ENCODE data around the gene PAN3. TPM values are rescaled to one million over a fixed set of nuclear protein-coding genes. Genes with fewer than 3 reads are reported as not detected.

The PAN3 gene
- total RNA-seq, 2 donors from 2014 or later: 19.4 to 35.4 TPM

DNA sequence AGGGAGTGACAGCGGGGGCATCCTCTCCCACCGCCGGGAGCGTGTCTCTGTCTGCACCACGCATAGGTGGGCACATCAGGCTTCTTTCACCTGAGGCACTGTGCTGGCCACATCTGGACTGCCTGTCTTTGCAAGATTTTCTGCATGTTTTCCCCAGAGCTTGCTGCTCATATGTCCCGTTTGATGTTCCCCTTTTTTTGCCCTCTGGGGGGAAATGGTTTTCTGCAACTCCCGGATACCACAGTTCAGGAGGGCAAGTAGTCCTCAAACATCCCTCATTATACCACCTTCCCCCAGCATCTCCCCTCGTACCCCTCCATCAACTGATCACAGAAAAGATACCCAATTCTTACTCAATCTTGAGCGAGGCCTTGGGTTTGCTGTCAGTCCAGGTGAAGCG, 168.0 kb downstream of the PAN3 start:
- no peaks in the 10 kb centered on the region for H3K9me3 Mint-ChIP-seq
- no peak overlapping the region for H3K27ac Mint-ChIP-seq
- no peaks in the 10 kb centered on the region for H3K36me3 Mint-ChIP-seq
- ATAC-seq (no peak), DNase-seq (ENCODE audit: low spot score in 2 of 2) (no peak)

DNA sequence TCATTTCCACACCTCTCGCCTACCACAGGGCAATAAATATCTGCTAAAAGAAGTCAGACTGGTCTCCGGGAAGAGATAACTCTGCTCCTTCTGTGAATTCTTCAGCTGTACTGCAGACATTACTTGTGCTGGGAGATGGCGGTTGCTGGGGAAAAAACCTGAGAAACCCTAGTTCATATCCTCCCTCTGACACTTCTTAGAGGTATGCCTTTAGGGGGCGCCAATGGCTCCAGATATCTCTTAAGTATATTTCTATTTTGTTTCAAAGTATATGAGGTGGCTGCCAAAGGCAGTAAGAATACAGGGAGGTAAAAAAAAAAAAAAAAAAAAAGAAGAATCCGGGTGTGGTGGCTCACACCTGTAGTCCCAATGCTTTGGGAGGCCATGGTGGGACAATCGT, 175.2 kb downstream of the PAN3 start:
- ATAC-seq (no peak), DNase-seq (ENCODE audit: low spot score in 2 of 2) (peak in 1 of 2 donors; percentile 10)
- Mint-ChIP-seq H3K27ac (no peak overlapping the region), H3K9me3 (no peaks in the 10 kb centered on the region), H3K36me3 (no peaks in the 10 kb centered on the region)

DNA sequence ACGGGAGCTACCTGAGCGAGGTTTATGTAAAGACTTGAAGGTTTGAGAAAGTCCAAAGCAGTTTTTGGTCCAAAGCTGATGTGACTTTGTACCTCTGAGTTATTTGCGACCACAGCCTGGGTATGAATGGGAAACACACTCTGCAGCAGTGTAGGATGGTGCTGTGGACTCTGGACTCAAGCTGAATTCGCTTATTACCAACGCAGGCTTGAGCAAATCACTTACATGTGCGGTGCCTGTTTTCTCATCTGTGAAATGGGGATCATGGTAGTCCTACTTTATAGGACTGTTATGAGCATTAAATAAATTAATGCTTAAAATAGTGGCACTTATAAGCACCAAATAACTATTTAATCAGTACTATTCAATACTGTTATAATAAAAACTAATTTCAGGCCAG, 176.5 kb downstream of the PAN3 start:
- Mint-ChIP-seq H3K9me3 (no peaks in the 10 kb centered on the region), H3K27ac (no peak overlapping the region), H3K36me3 (no peaks in the 10 kb centered on the region)
- DNase-seq (ENCODE audit: low spot score in 2 of 2): no peak
- no peak for ATAC-seq

DNA sequence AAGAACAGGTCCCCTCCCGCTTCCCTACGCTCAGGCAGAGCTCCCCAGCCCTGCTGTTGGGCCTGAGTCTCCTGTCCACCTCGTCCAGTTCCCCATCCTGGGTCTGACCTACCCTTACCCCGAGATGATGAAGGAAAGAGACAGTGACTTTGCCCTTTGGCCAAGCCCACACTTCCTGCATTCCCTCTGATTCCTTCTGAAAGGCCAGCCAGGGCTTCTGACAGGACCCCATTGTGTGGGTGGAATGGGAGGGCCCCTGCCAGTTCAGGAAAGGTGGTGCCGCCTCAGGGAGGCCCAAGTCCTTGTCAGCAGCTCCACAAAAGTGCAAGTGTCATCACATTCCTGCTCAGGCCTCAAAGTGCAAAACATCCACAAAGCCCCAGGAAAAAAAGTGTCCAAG, 177.8 kb downstream of the PAN3 start:
- H3K9me3 Mint-ChIP-seq: no peaks in the 10 kb centered on the region
- no peak for ATAC-seq
- no peak overlapping the region for H3K27ac Mint-ChIP-seq
- DNase-seq (ENCODE audit: low spot score in 2 of 2): no peak
- no peaks in the 10 kb centered on the region for H3K36me3 Mint-ChIP-seq

DNA sequence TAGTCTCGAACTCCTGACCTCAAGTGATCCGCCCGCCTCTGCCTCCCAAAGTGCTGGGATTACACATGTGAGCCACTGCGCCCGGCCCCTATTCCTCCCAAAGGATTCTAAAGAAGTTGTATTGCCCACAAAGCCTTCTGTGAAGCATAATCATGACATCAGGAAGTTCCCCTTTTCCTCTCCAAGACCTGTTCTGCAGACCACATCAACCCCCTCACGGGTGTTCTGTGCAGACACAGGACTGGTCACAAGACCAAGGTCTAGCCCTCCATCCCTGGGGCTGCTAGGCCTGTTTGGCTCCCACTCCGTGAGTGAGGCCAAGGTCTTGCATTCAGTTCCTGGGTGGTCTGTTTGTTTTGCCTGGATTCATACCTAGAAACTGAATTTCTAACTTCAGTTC, 178.5 kb downstream of the PAN3 start:
- H3K27ac Mint-ChIP-seq: no peak overlapping the region
- ATAC-seq (no peak), DNase-seq (ENCODE audit: low spot score in 2 of 2) (no peak)
- H3K9me3 Mint-ChIP-seq: no peaks in the 10 kb centered on the region
- no peaks in the 10 kb centered on the region for H3K36me3 Mint-ChIP-seq

DNA sequence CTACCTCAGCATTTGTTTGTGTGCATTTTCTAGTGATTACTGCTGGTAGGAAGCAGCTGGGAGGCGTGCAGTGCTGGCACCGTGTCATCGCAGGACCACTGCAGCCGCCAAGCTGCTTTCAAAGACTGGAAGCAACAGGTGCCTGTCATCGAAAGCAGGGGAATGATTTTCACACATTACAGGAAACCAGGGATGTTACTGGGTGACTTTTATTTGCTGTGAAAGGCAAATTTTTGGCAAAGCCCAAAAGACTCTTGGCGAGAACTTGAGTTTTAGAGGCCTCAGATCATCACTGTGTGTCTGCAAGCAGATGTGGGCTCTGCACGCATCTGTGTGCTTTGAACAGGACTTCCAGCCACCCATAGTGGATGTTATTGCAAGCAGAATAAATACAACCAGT, 180.2 kb downstream of the PAN3 start:
- Mint-ChIP-seq H3K9me3 (no peaks in the 10 kb centered on the region), H3K27ac (no peak overlapping the region), H3K36me3 (no peaks in the 10 kb centered on the region)
- ATAC-seq (no peak), DNase-seq (ENCODE audit: low spot score in 2 of 2) (no peak)

DNA sequence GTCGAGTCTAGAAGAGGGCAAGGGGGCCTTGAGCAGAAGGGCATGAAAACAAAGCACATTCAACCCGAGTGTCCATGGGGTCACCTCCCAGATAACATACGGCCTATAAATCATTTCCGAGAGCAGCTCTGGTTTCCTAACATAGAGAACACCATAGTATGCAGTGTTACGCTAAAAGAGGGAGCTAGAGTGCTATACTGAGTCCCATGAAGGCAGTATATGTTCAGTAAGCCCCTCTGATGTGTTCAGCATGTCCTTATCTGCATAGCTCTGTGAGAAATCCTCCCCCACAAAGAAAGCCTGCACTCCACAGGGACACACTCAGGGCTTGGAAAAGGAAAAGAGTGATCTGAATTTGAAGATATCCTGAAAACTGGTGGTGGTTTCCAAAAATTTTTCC, 181.2 kb downstream of the PAN3 start:
- H3K9me3 Mint-ChIP-seq: no peaks in the 10 kb centered on the region
- ATAC-seq (no peak), DNase-seq (ENCODE audit: low spot score in 2 of 2) (no peak)
- peak overlapping the region in 1 of 2 donors; percentile 11 for H3K27ac Mint-ChIP-seq
- no peaks in the 10 kb centered on the region for H3K36me3 Mint-ChIP-seq

DNA sequence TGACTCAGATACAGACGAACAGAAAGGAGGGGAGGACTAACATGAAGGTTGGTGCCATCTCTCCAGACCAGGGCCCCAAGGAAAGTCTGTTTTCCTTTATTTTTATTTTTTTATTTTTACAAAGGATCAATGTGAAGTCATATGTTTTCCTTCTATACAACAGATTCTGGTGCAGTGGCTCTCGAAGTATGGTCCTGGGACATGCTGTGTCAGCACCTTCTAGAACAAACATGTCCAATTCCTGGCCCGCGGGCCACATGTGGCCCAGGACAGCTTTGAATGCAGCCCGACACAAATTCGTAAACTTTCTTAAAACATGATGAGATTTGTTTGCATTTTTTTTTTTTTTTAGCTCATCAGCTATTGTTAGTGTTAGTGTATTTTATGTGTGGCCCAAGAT, 181.9 kb downstream of the PAN3 start:
- Mint-ChIP-seq H3K9me3 (no peaks in the 10 kb centered on the region), H3K36me3 (no peaks in the 10 kb centered on the region)

DNA sequence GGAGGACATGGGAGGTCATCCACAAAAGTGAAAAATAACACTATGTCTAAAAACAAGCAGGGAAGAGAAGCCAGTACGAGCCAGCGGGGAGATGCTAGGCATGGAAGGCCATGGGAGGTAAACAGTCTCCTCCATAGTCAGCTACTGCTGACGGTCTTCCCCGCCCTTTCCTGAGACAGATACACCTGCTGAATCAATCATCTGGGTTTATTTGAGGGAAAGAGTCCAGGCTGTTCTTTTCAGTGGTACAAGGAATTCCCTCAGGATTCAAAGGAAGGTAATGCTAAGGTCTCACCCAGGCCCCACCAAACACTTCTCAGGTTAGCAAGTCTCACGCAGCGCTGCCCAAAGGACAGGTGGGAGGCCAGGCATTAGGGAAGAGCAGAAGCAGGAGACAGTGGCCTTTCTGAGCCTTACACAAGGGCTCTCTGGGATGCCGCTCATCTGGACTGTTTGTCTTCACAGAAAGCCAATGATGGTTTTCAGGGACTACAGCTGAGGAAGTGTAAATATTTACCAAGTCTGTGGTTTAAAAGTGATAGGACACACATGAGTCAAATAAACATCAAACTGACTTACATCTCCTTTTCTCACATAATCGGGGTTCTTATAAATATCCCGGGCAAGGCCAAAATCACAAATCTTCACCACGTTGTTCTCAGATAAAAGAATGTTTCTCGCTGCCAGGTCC, 182.7 kb downstream of the PAN3 start:
- no peak for DNase-seq (ENCODE audit: low spot score in 2 of 2)
- no peaks in the 10 kb centered on the region for H3K9me3 Mint-ChIP-seq
- H3K36me3 Mint-ChIP-seq: no peaks in the 10 kb centered on the region
- H3K27ac Mint-ChIP-seq: no peak overlapping the region
- ATAC-seq: no peak

More for the DNA sequence above, 181.9 kb downstream of the PAN3 start:
- ATAC-seq: no peak
- H3K27ac Mint-ChIP-seq: peak overlapping the region in 1 of 2 donors; percentile 11
- no peak for DNase-seq (ENCODE audit: low spot score in 2 of 2)

DNA sequence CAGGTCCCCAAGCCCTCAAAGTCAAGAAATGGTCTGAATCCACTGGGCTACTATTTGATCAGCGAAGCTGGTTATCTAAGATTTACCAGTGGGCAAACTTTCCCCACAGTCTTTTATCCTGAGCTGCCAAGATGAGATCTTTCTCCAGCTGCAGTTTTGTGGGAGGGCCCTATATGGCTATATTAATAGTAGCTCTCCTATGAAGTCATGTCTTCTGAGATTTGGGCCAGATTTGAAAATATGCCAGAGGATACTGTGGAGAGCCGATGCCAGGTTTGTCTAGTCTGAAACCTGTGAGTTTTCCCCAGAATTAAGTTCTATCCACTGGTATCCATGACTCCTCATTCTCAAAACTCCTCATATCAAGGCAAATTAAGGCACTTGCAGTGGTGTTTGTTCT, 183.4 kb downstream of the PAN3 start:
- H3K9me3 Mint-ChIP-seq: no peaks in the 10 kb centered on the region
- DNase-seq (ENCODE audit: low spot score in 2 of 2) (no peak), ATAC-seq (no peak)
- no peaks in the 10 kb centered on the region for H3K36me3 Mint-ChIP-seq
- no peak overlapping the region for H3K27ac Mint-ChIP-seq

DNA sequence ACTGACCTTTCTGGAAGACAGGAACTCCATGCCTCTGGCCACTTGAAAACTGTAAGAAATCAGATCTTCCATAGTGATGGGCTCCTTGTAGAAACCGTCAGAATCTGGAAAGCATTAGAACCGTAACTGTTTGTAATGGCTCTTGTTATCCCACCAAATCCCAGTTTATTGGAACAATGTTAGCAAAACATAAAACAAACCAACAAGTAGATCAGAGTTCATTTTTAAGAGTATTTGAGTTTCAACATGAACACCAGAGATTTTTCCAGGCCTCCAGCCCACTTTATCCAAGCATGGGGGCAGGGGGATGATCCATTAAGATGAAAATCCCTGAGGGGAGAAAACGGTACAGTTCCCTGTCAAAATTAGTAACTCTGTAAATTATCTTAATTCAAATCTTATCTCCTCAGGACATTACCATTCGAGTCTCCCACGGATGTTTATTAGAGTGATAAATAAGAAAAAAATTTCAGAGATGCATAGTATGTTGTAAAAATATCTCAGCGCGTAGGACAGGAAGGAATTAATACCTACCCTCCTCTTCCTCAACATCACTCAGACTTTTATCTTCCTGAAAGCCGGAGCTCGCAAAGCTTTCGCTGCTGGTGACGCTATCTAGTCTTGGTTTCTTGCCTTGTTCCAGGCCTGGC, 184.0 kb downstream of the PAN3 start:
- no peak for DNase-seq (ENCODE audit: low spot score in 2 of 2)
- no peak overlapping the region for H3K27ac Mint-ChIP-seq
- H3K36me3 Mint-ChIP-seq: no peaks in the 10 kb centered on the region
- no peaks in the 10 kb centered on the region for H3K9me3 Mint-ChIP-seq
- no peak for ATAC-seq

DNA sequence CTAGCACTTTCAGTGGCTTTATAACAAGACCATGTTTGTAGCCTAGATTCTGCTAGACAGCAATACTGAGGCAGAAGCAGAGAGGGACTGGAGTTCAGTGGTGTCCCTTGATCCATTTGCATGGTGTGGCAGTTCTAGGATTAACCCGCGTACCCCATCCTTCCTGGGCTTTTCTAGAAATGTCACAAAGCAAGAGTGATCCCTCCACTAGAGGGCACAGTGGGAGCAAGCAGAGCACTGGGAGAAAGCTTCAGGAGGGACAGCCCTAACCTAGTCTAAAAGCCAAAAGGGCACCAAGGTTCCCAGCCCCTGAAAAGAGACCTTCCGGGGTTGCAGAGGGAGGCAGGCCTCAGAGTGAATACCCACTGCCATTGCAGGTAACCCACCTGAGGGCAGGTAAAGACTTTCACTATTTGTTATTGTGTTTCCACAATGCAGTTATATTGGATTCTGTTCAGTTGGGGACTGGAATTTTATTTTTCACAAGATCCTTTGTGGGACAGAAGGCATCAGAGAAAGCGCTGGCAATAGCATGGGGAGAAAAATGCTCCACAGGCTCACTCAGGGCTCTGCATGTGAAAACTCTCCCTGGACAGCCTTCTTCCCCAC, 185.9 kb downstream of the PAN3 start:
- H3K36me3 Mint-ChIP-seq: no peaks in the 10 kb centered on the region
- ATAC-seq (peak; percentile 80 to 82), DNase-seq (ENCODE audit: low spot score in 2 of 2) (peak; percentile 55 to 60)
- no peak overlapping the region for H3K27ac Mint-ChIP-seq
- no peaks in the 10 kb centered on the region for H3K9me3 Mint-ChIP-seq

DNA sequence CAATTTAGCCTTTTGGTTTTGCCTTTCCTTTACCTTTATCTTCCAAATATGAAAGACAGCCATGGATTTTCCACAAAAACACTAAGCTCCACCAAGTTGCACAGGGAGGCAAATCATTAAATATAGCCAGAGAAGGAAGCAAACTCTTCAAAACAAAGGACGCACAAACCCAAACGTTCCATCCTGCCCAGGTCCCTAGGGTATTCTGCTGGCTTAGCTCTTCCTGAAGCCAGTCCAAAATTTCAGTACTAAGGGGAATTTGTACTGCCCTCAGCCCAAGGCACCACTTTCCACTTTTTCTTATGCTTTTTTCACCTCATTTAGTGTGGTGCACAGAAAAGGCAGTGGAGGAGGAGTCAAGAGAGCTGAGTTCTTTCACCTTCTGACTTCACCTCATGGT, 186.7 kb downstream of the PAN3 start:
- Mint-ChIP-seq H3K9me3 (no peaks in the 10 kb centered on the region), H3K27ac (no peak overlapping the region), H3K36me3 (no peaks in the 10 kb centered on the region)
- DNase-seq (ENCODE audit: low spot score in 2 of 2) (no peak), ATAC-seq (no peak)

DNA sequence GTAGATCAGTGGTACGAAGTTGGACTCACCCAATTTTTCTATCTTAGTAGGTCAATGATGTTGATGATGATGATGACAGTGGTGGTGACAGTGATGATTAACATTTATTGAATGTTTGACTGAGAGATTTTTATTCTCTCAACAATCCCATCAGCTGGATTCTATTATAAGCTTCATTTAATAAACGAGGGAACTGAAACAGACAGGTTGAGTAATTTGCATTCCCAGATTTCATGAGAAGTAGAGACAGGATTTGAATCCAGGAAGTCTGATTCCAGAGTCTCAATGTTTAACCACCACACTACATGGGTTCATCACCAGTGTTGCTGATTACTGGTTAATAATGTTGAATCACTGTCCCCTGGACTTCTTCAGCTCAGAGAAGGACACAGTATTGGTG, 187.7 kb downstream of the PAN3 start:
- Mint-ChIP-seq H3K27ac (no peak overlapping the region), H3K9me3 (no peaks in the 10 kb centered on the region), H3K36me3 (no peaks in the 10 kb centered on the region)
- ATAC-seq: no peak
- DNase-seq (ENCODE audit: low spot score in 2 of 2): no peak

DNA sequence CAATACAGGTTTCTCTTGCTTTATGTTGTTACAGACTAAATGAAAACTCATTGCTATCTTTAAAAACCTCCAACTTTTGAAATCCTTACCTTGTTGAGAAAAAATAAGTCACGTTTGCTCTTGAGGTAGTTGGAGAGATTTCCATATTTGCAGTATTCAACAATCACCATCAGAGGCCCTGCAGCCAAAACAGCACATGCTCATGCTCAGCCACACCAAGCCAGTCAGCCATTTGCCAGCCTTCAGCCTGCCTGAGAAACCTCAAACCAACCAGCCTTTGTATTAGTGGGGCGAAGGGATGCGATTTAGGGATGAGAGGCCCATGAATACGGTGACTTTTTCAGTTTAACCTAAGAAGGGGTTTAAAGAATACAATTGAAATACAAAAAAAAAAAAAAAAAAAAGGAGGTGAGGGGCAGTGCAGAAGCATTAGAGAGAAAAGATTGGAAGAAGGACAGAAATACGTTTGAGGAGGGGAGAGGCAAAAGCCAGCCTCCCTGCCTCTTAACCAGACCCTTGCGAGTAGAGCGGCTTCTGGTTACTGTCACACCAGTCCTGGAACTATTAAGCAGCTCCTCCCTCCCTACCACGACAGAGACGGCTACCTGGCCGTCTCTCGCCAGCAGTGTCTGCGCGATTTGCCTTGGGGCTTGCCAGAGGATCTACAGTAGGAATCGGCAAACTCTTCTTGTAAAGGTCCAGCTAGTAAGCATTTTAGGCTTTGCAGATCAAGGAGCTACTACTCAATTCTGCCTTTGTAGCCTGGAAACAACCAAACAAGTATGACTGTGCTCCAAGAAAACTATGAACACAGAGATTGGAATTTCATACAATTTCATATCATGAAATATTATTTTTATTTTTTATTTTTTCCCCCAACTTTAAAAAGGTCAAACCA, 189.3 kb downstream of the PAN3 start:
- no peak overlapping the region for H3K27ac Mint-ChIP-seq
- no peaks in the 10 kb centered on the region for H3K36me3 Mint-ChIP-seq
- DNase-seq (ENCODE audit: low spot score in 2 of 2) (no peak), ATAC-seq (no peak)
- no peaks in the 10 kb centered on the region for H3K9me3 Mint-ChIP-seq

DNA sequence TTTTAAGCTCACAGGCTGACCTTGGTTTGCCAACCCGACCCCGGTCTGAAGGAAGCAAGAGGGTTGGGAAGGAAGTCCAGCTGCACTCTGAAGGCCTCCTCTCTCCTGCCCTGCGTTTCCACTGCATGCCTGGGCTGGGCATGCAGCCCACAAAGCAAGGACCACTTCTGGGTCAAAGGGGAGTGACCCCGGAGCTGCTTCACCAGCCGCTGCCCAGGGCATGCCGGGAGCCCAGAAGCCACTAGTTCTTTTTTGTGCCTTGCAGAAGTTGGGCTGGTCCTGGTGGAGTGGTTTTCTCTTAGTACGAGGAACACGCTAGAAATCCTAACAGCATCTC, 189.9 kb downstream of the PAN3 start:
- Mint-ChIP-seq H3K27ac (no peak overlapping the region), H3K36me3 (no peaks in the 10 kb centered on the region), H3K9me3 (no peaks in the 10 kb centered on the region)
- DNase-seq (ENCODE audit: low spot score in 2 of 2) (no peak), ATAC-seq (no peak)

All from activated naive CD4-positive, alpha-beta T cell treated with anti-CD3 and anti-CD28 coated beads, Interleukin-2, amount 50 U/mL, for 72 hours (primary cell).